HG03520 (cell line): ENCODE results near the gene CDH5.
"Not testable (repeated sequence)": the region's sequence is repeated elsewhere in the genome, so short reads cannot be mapped to it uniquely, and the experiment has no call there.

ENCODE experiments used
- ATAC-seq: cut with Tn5 transposase; IDR thresholded peaks from one replicate; pipeline ENCODE4 v1.9.1; 2021; ENCODE audit warnings: mild to moderate bottlenecking, moderate library complexity; ENCODE audit not compliant: unreplicated experiment

The CDH5 gene

GRCh38 chr16:66366433-66367299, at the start of gene CDH5:
Gene CDH5, plus strand, starts transcription at chr16:66366691. Its CDS starts 12,647 bp downstream, at chr16:66379338.
- no peak for ATAC-seq

GRCh38 chr16:66318505-66318904, 48.0 kb upstream of the CDH5 start:
- ATAC-seq, result no peak

GRCh38 chr16:66320774-66321173, 45.7 kb upstream of the CDH5 start:
- no peak for ATAC-seq

- ATAC-seq, result no peak
Observed at GRCh38 chr16:66322174-66322573, 44.3 kb upstream of the CDH5 start.

- ATAC-seq, result no peak
Observed at GRCh38 chr16:66324815-66325515, 41.5 kb upstream of the CDH5 start.

GRCh38 chr16:66325717-66326376, 40.6 kb upstream of the CDH5 start:
- no peak for ATAC-seq

GRCh38 chr16:66326991-66327513, 39.4 kb upstream of the CDH5 start:
- ATAC-seq, result no peak

GRCh38 chr16:66328282-66328681, 38.2 kb upstream of the CDH5 start:
- ATAC-seq, result no peak

GRCh38 chr16:66331464-66331863, 35.0 kb upstream of the CDH5 start:
- ATAC-seq, result not testable (repeated sequence)

- ATAC-seq, result no peak
Observed at GRCh38 chr16:66332634-66333610, 33.6 kb upstream of the CDH5 start.

GRCh38 chr16:66334853-66335574, 31.5 kb upstream of the CDH5 start:
- no peak for ATAC-seq

- no peak for ATAC-seq
Observed at GRCh38 chr16:66335704-66336329, 30.7 kb upstream of the CDH5 start.

- ATAC-seq, result no peak
Observed at GRCh38 chr16:66337463-66338188, 28.9 kb upstream of the CDH5 start.

- ATAC-seq, result no peak
Observed at GRCh38 chr16:66342294-66342900, 24.1 kb upstream of the CDH5 start.

- no peak for ATAC-seq
Observed at GRCh38 chr16:66344533-66345145, 21.9 kb upstream of the CDH5 start.

GRCh38 chr16:66346221-66346620, 20.3 kb upstream of the CDH5 start:
- no peak for ATAC-seq

- ATAC-seq, result no peak
Observed at GRCh38 chr16:66352304-66352703, 14.2 kb upstream of the CDH5 start.

GRCh38 chr16:66353055-66353454, 13.4 kb upstream of the CDH5 start:
- no peak for ATAC-seq
